K562 (cell line): Measurements from ENCODE around the gene ZMIZ1. TPM values are rescaled to one million over a fixed set of nuclear protein-coding genes. Genes with fewer than 3 reads are reported as not detected.

ENCODE experiments used
- ATAC-seq: fragments of 200-7000 bp; cut with Tn5 transposase; 3 replicates; pipeline ENCODE4 v1.9.1; 2020; ENCODE audit warnings: moderate library complexity
- BruUV-seq: library from RNA; stranded (reverse); fragments of 400-500 nt; replicated peaks from 2 replicates; lab custom pipeline; 2021; lab: Mats Ljungman, UMichigan
- CTCF ChIA-PET: fragments of 300-600 bp; formaldehyde crosslinking; extraction: SDS; loops from one replicate; lab custom pipeline; 2021; ENCODE audit warnings: low intra/inter-chr PET ratio; lab: Yijun Ruan, JAX
- POLR2A ChIA-PET: fragments of 300-600, 350-650 bp; sonication (Branson Sonifier 250); formaldehyde crosslinking; extraction: SDS; loops from one replicate; lab custom pipeline; 2021; ENCODE audit warnings: antibody characterized with exemption, inconsistent platforms; lab: Yijun Ruan, JAX
- DNase-seq, 4 experiments: peaks; one replicate each; pipeline versions ENCODE4 v3.0.0 to v3.0.0-alpha.2; 2011 to 2018; ENCODE audit warnings: low spot score in 3 of 4, mixed read lengths in 3 of 4; ENCODE audit errors: extremely low read depth in 1 of 4
- FAIRE-seq: peaks from 2 replicates; lab custom pipeline; 2011; peaks lifted over from hg19 to GRCh38; lab: Jason Lieb, UNC
- H2AFZ ChIP-seq: 2 replicates; pipeline ENCODE4 v1.6.0; 2011; ENCODE audit warnings: low read depth, low read length, control low read depth, inconsistent platforms
- H3K27ac ChIP-seq: fragments of 200-600 bp; 3 replicates; pipeline ENCODE4 v1.8.0; 2011; ENCODE audit warnings: low read depth, mild to moderate bottlenecking, control low read depth, inconsistent platforms, low read length, moderate library complexity, mixed read lengths; ENCODE audit errors: extremely low read depth
- H3K27me3 ChIP-seq, 2 experiments: fragments of 300-600 bp in 1 of 2; 2 replicates in 1 of 2; 3 replicates in 1 of 2; pipeline versions ENCODE4 v1.6.0 to v1.8.0; 2011; ENCODE audit warnings: inconsistent platforms in 2 of 2, low read length in 2 of 2, mild to moderate bottlenecking in 1 of 2, mixed read lengths in 1 of 2, moderate library complexity in 1 of 2; ENCODE audit not compliant: control insufficient read depth in 2 of 2, insufficient read depth in 2 of 2
- H3K36me3 ChIP-seq: fragments of 300-600 bp; 3 replicates; pipeline ENCODE4 v1.8.0; 2011; ENCODE audit warnings: mild to moderate bottlenecking, low read length, inconsistent platforms; ENCODE audit not compliant: control insufficient read depth, insufficient read depth
- H3K4me1 ChIP-seq, 2 experiments: fragments of 200-600 bp in 1 of 2; replicated peaks in 1 of 2; 2 replicates in 1 of 2; 3 replicates in 1 of 2; pipeline versions ENCODE4 v1.5.1 to v1.8.0; 2011; ENCODE audit warnings: inconsistent platforms in 2 of 2, low read length in 2 of 2, mild to moderate bottlenecking in 1 of 2, mixed read lengths in 1 of 2, moderate library complexity in 1 of 2; ENCODE audit not compliant: control insufficient read depth in 2 of 2, insufficient read depth in 2 of 2
- H3K4me2 ChIP-seq: 2 replicates; pipeline ENCODE4 v1.6.1; 2011; ENCODE audit warnings: low read length, control low read depth, inconsistent platforms, mixed read lengths; ENCODE audit not compliant: insufficient read depth
- H3K4me3 ChIP-seq: fragments of 200-600 bp; sonication (generic), shearing (Covaris generic); 2 replicates; pipeline ENCODE4 v1.5.1; 2016; ENCODE audit warnings: control low read depth, inconsistent platforms
- H3K79me2 ChIP-seq: fragments of 200-600 bp; 3 replicates; pipeline ENCODE4 v1.8.0; 2011; ENCODE audit warnings: low read length, inconsistent platforms; ENCODE audit not compliant: control insufficient read depth, insufficient read depth
- H3K9ac ChIP-seq, 2 experiments: 2 replicates each; pipeline versions ENCODE4 v1.6.0 to v1.6.1; 2011; ENCODE audit warnings: low read depth in 2 of 2, low read length in 2 of 2, control low read depth in 1 of 2, inconsistent platforms in 1 of 2, mild to moderate bottlenecking in 1 of 2, mixed read lengths in 1 of 2; ENCODE audit not compliant: insufficient read depth in 1 of 2
- H3K9me1 ChIP-seq: one replicate; pipeline ENCODE4 v1.6.0; 2011; ENCODE audit warnings: inconsistent platforms, mild to moderate bottlenecking, low read length, moderate library complexity; ENCODE audit not compliant: control insufficient read depth, insufficient read depth
- H3K9me3 ChIP-seq: replicated peaks from 2 replicates; pipeline ENCODE4 v1.5.1; 2011; ENCODE audit warnings: low read depth, low read length, inconsistent platforms; ENCODE audit not compliant: control insufficient read depth, insufficient read depth
- H4K20me1 ChIP-seq: replicated peaks from 2 replicates; pipeline ENCODE4 v1.6.1; 2011; ENCODE audit warnings: low read length, inconsistent platforms, mixed read lengths; ENCODE audit not compliant: control insufficient read depth, insufficient read depth
- BACH1 ChIP-seq: fragments of 200-800 bp; sonication (Bioruptor generic); IDR thresholded peaks from 2 replicates; pipeline ENCODE4 v1.6.1; 2016; ENCODE audit warnings: missing genetic modification characterization, missing compliant biosample characterization
- BRCA1 ChIP-seq, 2 experiments: fragments of 450-650 bp in 1 of 2; sonication (generic) in 1 of 2; formaldehyde crosslinking in 1 of 2; IDR thresholded peaks; 2 replicates each; pipeline versions ENCODE4 v1.5.0 to v1.6.1; 2017 to 2020; ENCODE audit warnings: mild to moderate bottlenecking in 1 of 2, missing genetic modification reagents in 1 of 2
- KAT8 ChIP-seq: fragments of 450-650 bp; IDR thresholded peaks from 2 replicates; pipeline ENCODE4 v1.6.1; 2016; ENCODE audit warnings: low read depth, mild to moderate bottlenecking
- MYC ChIP-seq, 2 experiments: fragments of 250-450 bp in 1 of 2; sonication (Bioruptor Pico) in 1 of 2; IDR thresholded peaks; 2 replicates each; pipeline versions ENCODE4 v1.5.1 to v1.6.1; 2012 to 2021; ENCODE audit warnings: low read depth in 2 of 2, borderline replicate concordance in 1 of 2, improper control_type of control experiment in 1 of 2, low read length in 1 of 2, mild to moderate bottlenecking in 1 of 2, moderate library complexity in 1 of 2
- PHB ChIP-seq: fragments of 250-450 bp; sonication (Bioruptor Pico); IDR thresholded peaks from 2 replicates; pipeline ENCODE4 v1.5.0; 2021
- RBFOX2 ChIP-seq: fragments of 200-400 bp; formaldehyde crosslinking; IDR thresholded peaks from 2 replicates; pipeline ENCODE4 v1.6.1; 2017; ENCODE audit warnings: low read depth, mild to moderate bottlenecking, low read length, moderate library complexity
- SMARCA5 ChIP-seq: fragments of 450-650 bp; IDR thresholded peaks from 2 replicates; pipeline ENCODE4 v1.6.1; 2016
- SRSF9 ChIP-seq: fragments of 200-400 bp; formaldehyde crosslinking; IDR thresholded peaks from 2 replicates; pipeline ENCODE4 v1.6.1; 2017; ENCODE audit warnings: low read depth, low read length, borderline replicate concordance
- ZFPM2 ChIP-seq: fragments of 250-450 bp; sonication (Bioruptor Pico); IDR thresholded peaks from 2 replicates; pipeline ENCODE4 v1.5.1; 2022; ENCODE audit warnings: mild to moderate bottlenecking
- ZNF41 ChIP-seq: fragments of 250-450 bp; sonication (Bioruptor Pico); conservative IDR thresholded peaks from 2 replicates; pipeline ENCODE4 v1.4.0; 2020; ENCODE audit warnings: mild to moderate bottlenecking
- WGBS: fragments of 100-300 bp; shearing (Covaris generic); methylation state at CpG from one replicate; pipeline ENCODE4 v1.1.6; 2016; ENCODE audit warnings: low coverage, mixed read lengths; ENCODE audit not compliant: insufficient coverage; ENCODE audit errors: missing lambda C conversion rate; 5-methylcytosine and 5-hydroxymethylcytosine counted together
- in situ Hi-C: fragments of 300-500 bp; cut with MboI; formaldehyde crosslinking; loops from 4 replicates; pipeline ENCODE4 v1.15.0; 2018; ENCODE audit warnings: inconsistent platforms, mixed read lengths
- intact Hi-C: fragments of 100-400 bp; cut with micrococcal nuclease; formaldehyde crosslinking; loops from 2 replicates; pipeline ENCODE4 v1.14.2; 2022
- polyA plus RNA-seq, 8 experiments: library from polyadenylated mRNA; depleted of rRNA in 4 of 8; stranded (reverse) in 5 of 8; unstranded in 3 of 8; fragments of >200 nt; fragmentation: Nextera tagmentation in 2 of 8; fragmentation: Illumina TruSeq in 1 of 8; extraction: Ambion mirVana in 2 of 8; extraction: Trizol in 1 of 8; gene quantifications; 2 replicates each; pipeline versions ENCODE4 v1.2.1 to v1.2.3, GENCODE V29; 2011 to 2014; ENCODE audit warnings: inconsistent platforms in 1 of 8, missing spikeins in 1 of 8
- total RNA-seq, 7 experiments: library from RNA; depleted of rRNA in 6 of 7; stranded (reverse); fragments of >200 nt in 6 of 7; fragmentation: Illumina TruSeq in 2 of 7; extraction: Trizol in 2 of 7; gene quantifications; 2 replicates each; pipeline versions ENCODE4 v1.2.1 to v1.2.3, GENCODE V29; 2011 to 2021; ENCODE audit warnings: low replicate concordance in 1 of 7
- TF ChIP-seq, protein P1 (sequence below): fragments of 200-800 bp; sonication (Bioruptor generic); IDR thresholded peaks from 2 replicates; pipeline ENCODE4 v1.6.1; 2017; ENCODE audit warnings: missing genetic modification characterization, missing compliant biosample characterization
- TF ChIP-seq, protein P2 (sequence below): fragments of 200-800 bp; sonication (Bioruptor generic); IDR thresholded peaks from 2 replicates; pipeline ENCODE4 v1.6.1; 2017; ENCODE audit warnings: missing genetic modification characterization, missing compliant biosample characterization
- TF ChIP-seq, protein P3 (sequence below): fragments of 250-450 bp; sonication (Bioruptor Pico); IDR thresholded peaks from 2 replicates; pipeline ENCODE4 v1.8.0; 2022; ENCODE audit warnings: moderate library complexity, mild to moderate bottlenecking, inconsistent platforms
- TF ChIP-seq, protein P4 (sequence below): sonication (generic); formaldehyde crosslinking; IDR thresholded peaks from 2 replicates; pipeline ENCODE4 v1.8.0; 2022; ENCODE audit warnings: mild to moderate bottlenecking, missing genetic modification reagents
- TF ChIP-seq, protein P5 (sequence below): sonication (generic); formaldehyde crosslinking; IDR thresholded peaks from 2 replicates; pipeline ENCODE4 v1.8.1; 2023; ENCODE audit warnings: mild to moderate bottlenecking, missing genetic modification reagents

ZMIZ1 gene
- total and polyA plus RNA-seq, 9 of the 15 experiments (the other 6 are each of a cell fraction or from before 2014, with no cell fraction given), result 1.0 to 37.3 (median 4.3) TPM

DNA sequence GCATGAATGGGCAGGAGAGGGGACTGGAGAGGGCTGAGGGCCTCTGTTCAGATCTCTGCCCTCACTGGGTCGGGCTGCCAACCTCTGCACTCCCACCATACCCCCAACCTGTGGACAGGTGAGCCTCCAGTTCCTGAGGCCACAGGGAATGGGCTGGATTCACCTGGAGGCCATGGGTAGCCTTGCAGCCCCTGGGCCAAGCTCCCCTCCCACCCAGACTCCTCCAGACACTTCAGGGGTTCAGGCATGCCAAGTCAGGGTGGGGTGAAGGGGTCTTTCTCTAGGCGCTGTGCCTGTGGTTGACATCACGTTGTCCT, 80.5 kb downstream of the ZMIZ1 start:
- Histone ChIP-seq H3K9me3 (no peaks in the 10 kb centered on the region), H3K79me2 (peaks cover 23% of the 10 kb centered on the region; the same call in 2 of the 3 replicates), H3K4me1 (peaks cover 88 to 91% of the 10 kb centered on the region in 2 experiments), H3K36me3 (peaks cover 17% of the 10 kb centered on the region; the same call in 1 of the 3 replicates), H3K9me1 (peaks cover 7% of the 10 kb centered on the region), H3K4me2 (peak overlapping the region; percentile 77), H3K9ac (peak overlapping the region; percentile 76 to 89), H3K27ac (peak overlapping the region; percentile 85), H4K20me1 (no peaks in the 10 kb centered on the region), H2AFZ (peak overlapping the region; percentile 58; the same call in 1 of the 2 replicates), H3K27me3 (no peaks in the 10 kb centered on the region), H3K4me3 (peak overlapping the region; percentile 22)
- intact Hi-C loops, result loop anchor here (5.0 kb wide), 2 partner anchors 67 to 82 kb away; partner anchors contain the start of gene ZMIZ1
- in situ Hi-C loops, result no loop called here
- ChIA-PET POLR2A (interaction anchor here (0.7 to 2.8 kb wide), 11 partner anchors 10 to 417 kb away, joined by 3 to 20 read pairs (median 5); no protein-coding TSS in a partner anchor), CTCF (no interaction called here)
- FAIRE-seq (no peak), DNase-seq (no peak), ATAC-seq (no peak)
- WGBS, result 35% methylated on average over 2 of the region's 3 CpGs
- TSS peak; percentile 33 for BruUV-seq
- TF ChIP-seq BACH1, result no peak
- TF ChIP-seq, protein P1, sequence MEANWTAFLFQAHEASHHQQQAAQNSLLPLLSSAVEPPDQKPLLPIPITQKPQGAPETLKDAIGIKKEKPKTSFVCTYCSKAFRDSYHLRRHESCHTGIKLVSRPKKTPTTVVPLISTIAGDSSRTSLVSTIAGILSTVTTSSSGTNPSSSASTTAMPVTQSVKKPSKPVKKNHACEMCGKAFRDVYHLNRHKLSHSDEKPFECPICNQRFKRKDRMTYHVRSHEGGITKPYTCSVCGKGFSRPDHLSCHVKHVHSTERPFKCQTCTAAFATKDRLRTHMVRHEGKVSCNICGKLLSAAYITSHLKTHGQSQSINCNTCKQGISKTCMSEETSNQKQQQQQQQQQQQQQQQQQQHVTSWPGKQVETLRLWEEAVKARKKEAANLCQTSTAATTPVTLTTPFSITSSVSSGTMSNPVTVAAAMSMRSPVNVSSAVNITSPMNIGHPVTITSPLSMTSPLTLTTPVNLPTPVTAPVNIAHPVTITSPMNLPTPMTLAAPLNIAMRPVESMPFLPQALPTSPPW (CRISPR knock-in tag), result no peak
- no peak for TF ChIP-seq PHB (CRISPR knock-in tag)
- no peak for TF ChIP-seq KAT8
- TF ChIP-seq, protein P2, sequence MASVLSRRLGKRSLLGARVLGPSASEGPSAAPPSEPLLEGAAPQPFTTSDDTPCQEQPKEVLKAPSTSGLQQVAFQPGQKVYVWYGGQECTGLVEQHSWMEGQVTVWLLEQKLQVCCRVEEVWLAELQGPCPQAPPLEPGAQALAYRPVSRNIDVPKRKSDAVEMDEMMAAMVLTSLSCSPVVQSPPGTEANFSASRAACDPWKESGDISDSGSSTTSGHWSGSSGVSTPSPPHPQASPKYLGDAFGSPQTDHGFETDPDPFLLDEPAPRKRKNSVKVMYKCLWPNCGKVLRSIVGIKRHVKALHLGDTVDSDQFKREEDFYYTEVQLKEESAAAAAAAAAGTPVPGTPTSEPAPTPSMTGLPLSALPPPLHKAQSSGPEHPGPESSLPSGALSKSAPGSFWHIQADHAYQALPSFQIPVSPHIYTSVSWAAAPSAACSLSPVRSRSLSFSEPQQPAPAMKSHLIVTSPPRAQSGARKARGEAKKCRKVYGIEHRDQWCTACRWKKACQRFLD (CRISPR knock-in tag), result peak; percentile 67
- no peak for TF ChIP-seq ZNF41 (CRISPR knock-in tag)
- TF ChIP-seq RBFOX2, result peak; percentile 68; the same call in 1 of the 2 replicates
- TF ChIP-seq, protein P3, sequence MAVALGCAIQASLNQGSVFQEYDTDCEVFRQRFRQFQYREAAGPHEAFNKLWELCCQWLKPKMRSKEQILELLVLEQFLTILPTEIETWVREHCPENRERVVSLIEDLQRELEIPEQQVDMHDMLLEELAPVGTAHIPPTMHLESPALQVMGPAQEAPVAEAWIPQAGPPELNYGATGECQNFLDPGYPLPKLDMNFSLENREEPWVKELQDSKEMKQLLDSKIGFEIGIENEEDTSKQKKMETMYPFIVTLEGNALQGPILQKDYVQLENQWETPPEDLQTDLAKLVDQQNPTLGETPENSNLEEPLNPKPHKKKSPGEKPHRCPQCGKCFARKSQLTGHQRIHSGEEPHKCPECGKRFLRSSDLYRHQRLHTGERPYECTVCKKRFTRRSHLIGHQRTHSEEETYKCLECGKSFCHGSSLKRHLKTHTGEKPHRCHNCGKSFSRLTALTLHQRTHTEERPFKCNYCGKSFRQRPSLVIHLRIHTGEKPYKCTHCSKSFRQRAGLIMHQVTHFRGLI, result no peak
- no peak for TF ChIP-seq MYC (IDR thresholded peaks at IDR 0.05; ENCODE audit: low read depth, low read length)
- TF ChIP-seq MYC (CRISPR knock-in tag; IDR thresholded peaks at IDR 0.05; ENCODE audit: borderline replicate concordance, low read depth), result 0 out of 2 replicates have a peak, but pooled peaks have one; percentile 8
- TF ChIP-seq, protein P4, sequence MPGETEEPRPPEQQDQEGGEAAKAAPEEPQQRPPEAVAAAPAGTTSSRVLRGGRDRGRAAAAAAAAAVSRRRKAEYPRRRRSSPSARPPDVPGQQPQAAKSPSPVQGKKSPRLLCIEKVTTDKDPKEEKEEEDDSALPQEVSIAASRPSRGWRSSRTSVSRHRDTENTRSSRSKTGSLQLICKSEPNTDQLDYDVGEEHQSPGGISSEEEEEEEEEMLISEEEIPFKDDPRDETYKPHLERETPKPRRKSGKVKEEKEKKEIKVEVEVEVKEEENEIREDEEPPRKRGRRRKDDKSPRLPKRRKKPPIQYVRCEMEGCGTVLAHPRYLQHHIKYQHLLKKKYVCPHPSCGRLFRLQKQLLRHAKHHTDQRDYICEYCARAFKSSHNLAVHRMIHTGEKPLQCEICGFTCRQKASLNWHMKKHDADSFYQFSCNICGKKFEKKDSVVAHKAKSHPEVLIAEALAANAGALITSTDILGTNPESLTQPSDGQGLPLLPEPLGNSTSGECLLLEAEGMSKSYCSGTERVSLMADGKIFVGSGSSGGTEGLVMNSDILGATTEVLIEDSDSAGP (CRISPR knock-in tag), result no peak
- TF ChIP-seq, protein P5, sequence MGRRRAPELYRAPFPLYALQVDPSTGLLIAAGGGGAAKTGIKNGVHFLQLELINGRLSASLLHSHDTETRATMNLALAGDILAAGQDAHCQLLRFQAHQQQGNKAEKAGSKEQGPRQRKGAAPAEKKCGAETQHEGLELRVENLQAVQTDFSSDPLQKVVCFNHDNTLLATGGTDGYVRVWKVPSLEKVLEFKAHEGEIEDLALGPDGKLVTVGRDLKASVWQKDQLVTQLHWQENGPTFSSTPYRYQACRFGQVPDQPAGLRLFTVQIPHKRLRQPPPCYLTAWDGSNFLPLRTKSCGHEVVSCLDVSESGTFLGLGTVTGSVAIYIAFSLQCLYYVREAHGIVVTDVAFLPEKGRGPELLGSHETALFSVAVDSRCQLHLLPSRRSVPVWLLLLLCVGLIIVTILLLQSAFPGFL, result no peak
- TF ChIP-seq SMARCA5, result peak; percentile 68; the same call in 1 of the 2 replicates
- TF ChIP-seq SRSF9, result no peak
- no peak for TF ChIP-seq ZFPM2 (CRISPR knock-in tag)
- no peak for TF ChIP-seq BRCA1 (IDR thresholded peaks at IDR 0.05)
- TF ChIP-seq BRCA1 (CRISPR knock-in tag; IDR thresholded peaks at IDR 0.05), result no peak
